Measurements from ENCODE around the gene TEC.

TEC gene

DNA sequence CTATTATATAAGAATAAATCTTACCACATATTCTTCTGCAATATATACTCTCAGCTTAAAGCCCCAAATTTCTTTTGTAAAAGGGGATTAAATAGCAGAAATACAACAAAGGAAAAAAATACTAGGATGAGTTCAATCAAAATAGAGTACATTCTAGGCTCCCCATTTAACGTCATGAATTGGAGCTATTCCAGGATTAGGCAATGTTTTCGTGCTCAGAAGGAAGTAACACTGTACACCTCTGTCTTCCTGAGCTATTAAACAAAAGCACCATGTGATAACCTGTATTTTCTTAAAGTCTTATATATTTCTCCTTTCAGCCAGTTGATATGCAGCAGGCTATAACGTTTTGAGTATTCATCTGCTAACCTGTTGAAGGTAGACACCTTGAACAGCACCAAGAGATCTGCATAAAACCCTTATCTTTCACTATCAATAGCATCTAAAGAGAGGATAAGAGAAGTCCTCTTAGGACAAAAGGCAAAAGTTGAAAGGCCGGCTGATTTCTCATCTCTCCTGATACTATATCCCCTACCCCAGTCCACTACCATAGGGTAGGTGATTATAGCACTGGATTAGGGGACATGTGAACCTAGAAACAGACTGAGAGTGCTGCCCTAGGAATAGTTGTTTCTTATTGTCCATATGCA is 31.5 kb downstream of the TEC start:
- DNase-seq (ENCODE audit: low read depth, low spot score) = no peak
- ChIA-PET POLR2A (no interaction called here), CTCF (no interaction called here)
- H3K4me3 ChIP-seq (ENCODE audit: low read depth, low read length) = no peak overlapping the region
- TF ChIP-seq, protein P1, sequence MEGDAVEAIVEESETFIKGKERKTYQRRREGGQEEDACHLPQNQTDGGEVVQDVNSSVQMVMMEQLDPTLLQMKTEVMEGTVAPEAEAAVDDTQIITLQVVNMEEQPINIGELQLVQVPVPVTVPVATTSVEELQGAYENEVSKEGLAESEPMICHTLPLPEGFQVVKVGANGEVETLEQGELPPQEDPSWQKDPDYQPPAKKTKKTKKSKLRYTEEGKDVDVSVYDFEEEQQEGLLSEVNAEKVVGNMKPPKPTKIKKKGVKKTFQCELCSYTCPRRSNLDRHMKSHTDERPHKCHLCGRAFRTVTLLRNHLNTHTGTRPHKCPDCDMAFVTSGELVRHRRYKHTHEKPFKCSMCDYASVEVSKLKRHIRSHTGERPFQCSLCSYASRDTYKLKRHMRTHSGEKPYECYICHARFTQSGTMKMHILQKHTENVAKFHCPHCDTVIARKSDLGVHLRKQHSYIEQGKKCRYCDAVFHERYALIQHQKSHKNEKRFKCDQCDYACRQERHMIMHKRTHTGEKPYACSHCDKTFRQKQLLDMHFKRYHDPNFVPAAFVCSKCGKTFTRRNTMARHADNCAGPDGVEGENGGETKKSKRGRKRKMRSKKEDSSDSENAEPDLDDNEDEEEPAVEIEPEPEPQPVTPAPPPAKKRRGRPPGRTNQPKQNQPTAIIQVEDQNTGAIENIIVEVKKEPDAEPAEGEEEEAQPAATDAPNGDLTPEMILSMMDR (IDR thresholded peaks at IDR 0.05; ENCODE audit: insufficient read depth, low read length, missing control alignments) = no peak

- DNase-seq (ENCODE audit: low read depth, low spot score) = no peak
- TF ChIP-seq, protein P1 (IDR thresholded peaks at IDR 0.05; ENCODE audit: insufficient read depth, low read length, missing control alignments) = no peak
- no peak overlapping the region for H3K4me3 ChIP-seq (ENCODE audit: low read depth, low read length)
- CTCF ChIA-PET = no interaction called here
- POLR2A ChIA-PET = no interaction called here
Measured at GRCh38 chr4:48235050-48235449, 34.6 kb downstream of the TEC start.

GRCh38 chr4:48234575-48234974 is 35.1 kb downstream of the TEC start:
- CTCF ChIA-PET = no interaction called here
- TF ChIP-seq, protein P1 (IDR thresholded peaks at IDR 0.05; ENCODE audit: insufficient read depth, low read length, missing control alignments) = no peak
- POLR2A ChIA-PET = no interaction called here
- H3K4me3 ChIP-seq (ENCODE audit: low read depth, low read length) = no peak overlapping the region
- DNase-seq (ENCODE audit: low read depth, low spot score) = no peak

DNA sequence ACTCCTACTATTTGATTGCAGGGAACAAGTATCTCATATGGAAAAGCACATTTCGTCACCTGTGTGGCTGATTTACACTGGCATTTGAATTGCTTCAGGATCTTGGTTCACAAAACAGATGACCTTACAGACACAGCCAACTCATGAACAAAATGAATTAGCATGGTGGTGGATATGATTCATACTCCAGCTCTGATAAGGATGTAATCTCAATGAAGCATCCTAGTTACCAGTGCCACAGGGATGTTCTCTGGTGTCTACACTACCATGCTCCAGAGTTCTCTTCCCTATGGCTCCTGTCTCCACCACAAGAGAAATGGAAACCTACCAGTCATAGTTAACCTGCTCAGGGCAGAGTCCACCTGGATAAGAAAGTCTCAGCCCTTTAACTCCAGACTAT is 40.7 kb downstream of the TEC start:
- no peak for DNase-seq (ENCODE audit: low read depth, low spot score)
- TF ChIP-seq, protein P1 (IDR thresholded peaks at IDR 0.05; ENCODE audit: insufficient read depth, low read length, missing control alignments) = no peak
- POLR2A ChIA-PET = no interaction called here
- CTCF ChIA-PET = no interaction called here
- H3K4me3 ChIP-seq (ENCODE audit: low read depth, low read length) = no peak overlapping the region

DNA sequence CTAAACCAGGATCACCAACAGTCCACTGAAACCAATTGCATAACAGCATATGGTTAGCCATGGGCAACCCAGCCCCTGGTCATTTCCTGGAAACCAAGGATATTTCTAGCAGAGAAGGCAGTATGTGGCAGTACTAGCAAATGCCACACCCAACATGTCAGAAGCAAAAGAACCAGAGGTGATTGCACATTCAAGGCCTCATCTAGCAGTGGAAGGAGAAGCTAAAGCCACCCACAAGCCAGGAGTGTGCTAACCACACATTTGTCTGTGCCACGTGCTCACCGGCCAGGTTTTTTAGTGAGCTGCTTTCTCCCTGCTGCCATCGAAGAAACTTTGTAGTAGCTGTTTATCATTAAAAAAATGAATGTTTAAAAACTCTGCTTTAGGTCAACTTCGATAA is 42.0 kb downstream of the TEC start:
- H3K4me3 ChIP-seq (ENCODE audit: low read depth, low read length) = no peak overlapping the region
- TF ChIP-seq, protein P1 (IDR thresholded peaks at IDR 0.05; ENCODE audit: insufficient read depth, low read length, missing control alignments) = no peak
- CTCF ChIA-PET = no interaction called here
- POLR2A ChIA-PET = no interaction called here
- DNase-seq (ENCODE audit: low read depth, low spot score) = no peak

DNA sequence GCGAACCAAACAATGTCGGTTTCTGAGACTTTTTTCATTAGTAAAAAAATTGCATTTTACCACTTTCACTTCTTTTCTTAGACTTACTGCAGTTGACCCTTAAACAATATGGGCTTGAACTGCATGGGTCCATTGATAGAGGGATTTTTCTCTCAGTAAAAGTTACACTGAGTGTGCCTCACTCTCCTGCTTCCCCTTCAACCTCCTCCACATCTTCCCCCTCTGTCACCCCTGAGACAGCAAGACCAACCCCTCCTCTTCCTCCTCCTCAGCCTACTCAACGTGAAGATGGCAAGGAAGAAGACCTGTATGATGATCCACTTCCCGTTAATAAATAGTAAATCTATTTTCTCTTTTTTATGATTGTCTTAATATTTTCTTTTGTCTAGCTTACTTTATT is 43.4 kb downstream of the TEC start:
- no peak for DNase-seq (ENCODE audit: low read depth, low spot score)
- CTCF ChIA-PET = no interaction called here
- H3K4me3 ChIP-seq (ENCODE audit: low read depth, low read length) = no peak overlapping the region
- TF ChIP-seq, protein P1 (IDR thresholded peaks at IDR 0.05; ENCODE audit: insufficient read depth, low read length, missing control alignments) = no peak
- POLR2A ChIA-PET = no interaction called here
